ENCODE data around the gene RNFT1. TPM values are rescaled to one million over a fixed set of nuclear protein-coding genes. Genes with fewer than 3 reads are reported as not detected.
"Not testable (repeated sequence)": the region's sequence is repeated elsewhere in the genome, so short reads cannot be mapped to it uniquely, and the experiment has no call there.

Gene RNFT1
- total and polyA plus RNA-seq, 12 donors, result 5.8 to 17.3 (median 8.4) TPM

- H3K4me3 ChIP-seq; intact Hi-C loops (cut with DNase I); H3K27me3 ChIP-seq; H3K27ac ChIP-seq; H3K9me3 ChIP-seq; H3K4me1 ChIP-seq; ATAC-seq; H3K36me3 ChIP-seq; DNase-seq: not testable (repeated sequence)
- WGBS, 2 donors, result 90 to 92% methylated on average over 8 of the region's 8 CpGs
Measured at GRCh38 chr17:59973483-59973882, 8.9 kb upstream of the RNFT1 start.

- H3K27ac ChIP-seq, result no peak overlapping the region
- TF ChIP-seq CTCF (IDR thresholded peaks at IDR 0.05), result no peak
- H3K9me3 ChIP-seq, result no peaks in the 10 kb centered on the region
- H3K4me1 ChIP-seq, result no peaks in the 10 kb centered on the region
- no peaks in the 10 kb centered on the region for H3K36me3 ChIP-seq
- H3K27me3 ChIP-seq, result no peaks in the 10 kb centered on the region
- no peak for ATAC-seq
- H3K4me3 ChIP-seq, result no peak overlapping the region
- intact Hi-C loops (cut with DNase I), result no loop called here
- WGBS, 2 donors, result 92 to 100% methylated on average over 1 of the region's 1 CpG
- DNase-seq, result no peak
Measured at GRCh38 chr17:59972778-59973177, 8.2 kb upstream of the RNFT1 start.

- intact Hi-C loops (cut with DNase I); DNase-seq; H3K27me3 ChIP-seq; H3K4me3 ChIP-seq; H3K27ac ChIP-seq; ATAC-seq; H3K4me1 ChIP-seq; H3K36me3 ChIP-seq; H3K9me3 ChIP-seq: not testable (repeated sequence)
- 93% methylated on average over 2 of the region's 2 CpGs for WGBS, 2 donors
Measured at GRCh38 chr17:59971771-59972170, 7.2 kb upstream of the RNFT1 start.

GRCh38 chr17:59963738-59964481 lies 630 bp downstream of the RNFT1 start:
- Histone ChIP-seq H3K9me3 (no peaks in the 10 kb centered on the region), H3K27me3 (no peaks in the 10 kb centered on the region), H3K4me3 (peak overlapping the region; percentile 51 to 98 (median 78)), H3K27ac (peak overlapping the region; percentile 48 to 98 (median 94)), H3K36me3 (peaks cover 0 to 34% (median 0%) of the 10 kb centered on the region in 9 donors), H3K4me1 (peaks cover 5 to 32% (median 17%) of the 10 kb centered on the region in 9 donors)
- peak; percentile 49 to 69 (median 59) for ATAC-seq
- TF ChIP-seq CTCF (IDR thresholded peaks at IDR 0.05), result no peak
- intact Hi-C loops (cut with DNase I), result loop anchor here in 3 of 10 donors (5.0 to 10.0 kb wide), 2 partner anchors 71 to 73 kb away; no protein-coding TSS in a partner anchor
- DNase-seq, result peak; percentile 29 to 40
- 3 to 4% methylated on average over 21 of the region's 21 CpGs for WGBS, 2 donors

- no peak overlapping the region for H3K27ac ChIP-seq
- TF ChIP-seq CTCF (IDR thresholded peaks at IDR 0.05), result no peak
- ATAC-seq (no peak), DNase-seq (no peak)
- intact Hi-C loops (cut with DNase I), result loop anchor here in 3 of 10 donors (5.0 to 10.0 kb wide), 2 partner anchors 72 to 74 kb away; no protein-coding TSS in a partner anchor
- peaks cover 0 to 45% (median under 1%) of the 10 kb centered on the region in 9 donors for H3K36me3 ChIP-seq
- 89 to 91% methylated on average over 6 of the region's 6 CpGs for WGBS, 2 donors
- peak overlapping the region in 4 of 10 donors; percentile 78 to 87 (median 80) for H3K4me3 ChIP-seq
- H3K27me3 ChIP-seq, result no peaks in the 10 kb centered on the region
- no peaks in the 10 kb centered on the region for H3K9me3 ChIP-seq
- peaks cover 5 to 32% (median 17%) of the 10 kb centered on the region in 9 donors for H3K4me1 ChIP-seq
Measured at GRCh38 chr17:59962739-59963318, 1.7 kb downstream of the RNFT1 start.

GRCh38 chr17:59959574-59959973 lies 5.0 kb downstream of the RNFT1 start:
- not testable (repeated sequence) for H3K27ac ChIP-seq, H3K27me3 ChIP-seq, H3K4me3 ChIP-seq, ATAC-seq, H3K9me3 ChIP-seq, DNase-seq
- WGBS, 2 donors, result 97% methylated on average over 8 of the region's 8 CpGs
- intact Hi-C loops (cut with DNase I), result loop anchor here in 1 of 10 donors (10.0 kb wide), 1 partner anchor 95 kb away; no protein-coding TSS in a partner anchor
- H3K4me1 ChIP-seq, result peaks cover 0 to 24% (median 15%) of the 10 kb centered on the region in 9 donors
- H3K36me3 ChIP-seq, result peaks cover 0 to 78% (median 12%) of the 10 kb centered on the region in 9 donors
